PC-9 (cell line): Measurements from ENCODE around the gene IL9R. TPM values are rescaled to one million over a fixed set of nuclear protein-coding genes. Genes with fewer than 3 reads are reported as not detected.
"Not testable (repeated sequence)": the region's sequence is repeated elsewhere in the genome, so short reads cannot be mapped to it uniquely, and the experiment has no call there.

ENCODE experiments used
- BruUV-seq: library from RNA; stranded (reverse); fragments of 400-500 nt; replicated peaks from 2 replicates; lab custom pipeline; 2021; lab: Mats Ljungman, UMichigan
- CTCF ChIA-PET: fragments of 300-600 bp; sonication (Branson Sonifier 250); formaldehyde crosslinking; loops from one replicate; lab custom pipeline; 2022; ENCODE audit warnings: antibody characterized with exemption; lab: Charles Lee
- POLR2A ChIA-PET: fragments of 300-600 bp; sonication (Branson Sonifier 250); formaldehyde crosslinking; loops from one replicate; lab custom pipeline; 2022; ENCODE audit warnings: antibody characterized with exemption; ENCODE audit not compliant: unreplicated experiment; lab: Charles Lee
- DNase-seq, 2 experiments: peaks; one replicate each; pipeline versions ENCODE4 v3.0.0 to v3.0.0-alpha.2; 2015 to 2022; ENCODE audit warnings: mixed read lengths in 1 of 2
- H2AFZ ChIP-seq: fragments of 200-600 bp; sonication (generic); 2 replicates; pipeline ENCODE4 v1.8.1; 2017; ENCODE audit warnings: antibody characterized with exemption
- H3F3A ChIP-seq: fragments of 200-600 bp; sonication (generic); 2 replicates; pipeline ENCODE4 v1.8.1; 2017; ENCODE audit warnings: antibody characterized with exemption, mild to moderate bottlenecking, low read depth; ENCODE audit not compliant: insufficient read depth
- H3K27ac ChIP-seq: fragments of 200-600 bp; sonication (generic); 2 replicates; pipeline ENCODE4 v1.6.1; 2016; ENCODE audit warnings: mixed run types
- H3K27me3 ChIP-seq: fragments of 200-600 bp; sonication (generic); 2 replicates; pipeline ENCODE4 v1.6.1; 2016; ENCODE audit warnings: low read depth, mixed run types; ENCODE audit not compliant: insufficient read depth
- H3K36me3 ChIP-seq: fragments of 200-600 bp; sonication (generic); 2 replicates; pipeline ENCODE4 v1.6.1; 2016; ENCODE audit warnings: low read depth, mixed run types
- H3K4me1 ChIP-seq: fragments of 200-600 bp; sonication (generic); replicated peaks from 2 replicates; pipeline ENCODE4 v1.6.1; 2016; ENCODE audit warnings: mixed run types; ENCODE audit not compliant: insufficient read depth
- H3K4me2 ChIP-seq: fragments of 200-600 bp; sonication (generic); 2 replicates; pipeline ENCODE4 v1.6.1; 2017; ENCODE audit warnings: mixed run types
- H3K4me3 ChIP-seq: fragments of 200-600 bp; sonication (generic); 2 replicates; pipeline ENCODE4 v1.6.1; 2016; ENCODE audit warnings: mixed run types
- H3K79me2 ChIP-seq: fragments of 200-600 bp; sonication (generic); 2 replicates; pipeline ENCODE4 v1.6.1; 2017; ENCODE audit warnings: low read depth, mixed run types
- H3K9me2 ChIP-seq: fragments of 200-600 bp; sonication (generic); 2 replicates; pipeline ENCODE4 v1.8.1; 2017; ENCODE audit warnings: mild to moderate bottlenecking; ENCODE audit not compliant: insufficient read depth
- H3K9me3 ChIP-seq: fragments of 200-600 bp; sonication (generic); 2 replicates; pipeline ENCODE4 v1.8.1; 2016; ENCODE audit warnings: low read depth; ENCODE audit not compliant: insufficient read depth
- H4K20me1 ChIP-seq: fragments of 200-600 bp; sonication (generic); 2 replicates; pipeline ENCODE4 v1.8.1; 2017; ENCODE audit not compliant: insufficient read depth
- intact Hi-C: fragments of 100-400 bp; cut with micrococcal nuclease; formaldehyde crosslinking; loops from one replicate; pipeline ENCODE4 v1.10.0; 2022; ENCODE audit not compliant: unreplicated experiment
- total RNA-seq: library from RNA; stranded (reverse); gene quantifications from 2 replicates; pipeline ENCODE4 v1.2.3, GENCODE V29; 2021

The IL9R gene
- total RNA-seq, 1 experiment from 2014 or later = 2.4 TPM

DNA sequence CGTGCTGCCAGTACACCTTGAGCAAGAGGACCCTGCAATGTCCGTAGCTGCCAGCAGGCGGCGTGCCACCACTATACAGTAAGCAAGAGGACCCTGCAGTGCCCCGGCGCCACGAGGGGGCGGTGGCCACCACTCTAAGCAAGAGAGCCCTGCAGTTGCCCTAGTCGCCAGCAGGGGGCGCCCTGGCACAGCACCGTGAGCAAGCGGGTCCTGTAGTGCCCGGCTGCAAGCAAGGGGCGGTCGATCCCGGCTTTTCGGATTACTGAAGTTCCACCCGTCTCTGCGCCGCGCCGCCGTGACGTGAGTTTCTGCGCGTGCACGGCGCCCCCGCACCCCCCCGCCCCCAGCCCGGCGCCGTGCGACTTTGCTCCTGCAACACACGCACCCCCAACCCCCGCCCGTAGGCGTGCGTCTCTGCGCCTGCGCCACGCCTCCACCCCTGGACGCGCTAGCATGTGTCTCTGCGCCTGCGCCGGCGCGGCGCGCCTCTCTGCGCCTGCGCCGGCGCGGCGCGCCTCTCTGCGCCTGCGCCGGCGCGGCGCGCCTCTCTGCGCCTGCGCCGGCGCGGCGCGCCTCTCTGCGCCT, 31.2 kb downstream of the IL9R start:
- CTCF ChIA-PET, H3F3A ChIP-seq, H3K36me3 ChIP-seq, H3K79me2 ChIP-seq, H3K4me3 ChIP-seq, intact Hi-C loops, H3K9me2 ChIP-seq, H3K4me1 ChIP-seq, H4K20me1 ChIP-seq, H3K27ac ChIP-seq, BruUV-seq, H3K9me3 ChIP-seq, DNase-seq, H3K27me3 ChIP-seq, H3K4me2 ChIP-seq, H2AFZ ChIP-seq, POLR2A ChIA-PET: not testable (repeated sequence)

DNA sequence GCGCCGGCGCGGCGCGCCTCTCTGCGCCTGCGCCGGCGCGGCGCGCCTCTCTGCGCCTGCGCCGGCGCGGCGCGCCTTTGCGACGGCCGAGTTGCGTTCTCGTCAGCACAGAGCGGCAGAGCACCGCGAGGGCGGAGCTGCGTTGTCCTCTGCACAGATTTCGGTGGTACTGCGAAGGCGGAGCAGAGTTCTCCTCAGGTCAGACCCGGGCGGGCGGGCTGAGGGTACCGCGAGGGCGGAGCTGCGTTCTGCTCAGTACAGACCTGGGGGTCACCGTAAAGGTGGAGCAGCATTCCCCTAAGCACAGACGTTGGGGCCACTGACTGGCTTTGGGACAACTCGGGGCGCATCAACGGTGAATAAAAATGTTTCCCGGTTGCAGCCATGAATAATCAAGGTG, 31.8 kb downstream of the IL9R start:
- intact Hi-C loops, H3K9me3 ChIP-seq: not testable (repeated sequence)

DNA sequence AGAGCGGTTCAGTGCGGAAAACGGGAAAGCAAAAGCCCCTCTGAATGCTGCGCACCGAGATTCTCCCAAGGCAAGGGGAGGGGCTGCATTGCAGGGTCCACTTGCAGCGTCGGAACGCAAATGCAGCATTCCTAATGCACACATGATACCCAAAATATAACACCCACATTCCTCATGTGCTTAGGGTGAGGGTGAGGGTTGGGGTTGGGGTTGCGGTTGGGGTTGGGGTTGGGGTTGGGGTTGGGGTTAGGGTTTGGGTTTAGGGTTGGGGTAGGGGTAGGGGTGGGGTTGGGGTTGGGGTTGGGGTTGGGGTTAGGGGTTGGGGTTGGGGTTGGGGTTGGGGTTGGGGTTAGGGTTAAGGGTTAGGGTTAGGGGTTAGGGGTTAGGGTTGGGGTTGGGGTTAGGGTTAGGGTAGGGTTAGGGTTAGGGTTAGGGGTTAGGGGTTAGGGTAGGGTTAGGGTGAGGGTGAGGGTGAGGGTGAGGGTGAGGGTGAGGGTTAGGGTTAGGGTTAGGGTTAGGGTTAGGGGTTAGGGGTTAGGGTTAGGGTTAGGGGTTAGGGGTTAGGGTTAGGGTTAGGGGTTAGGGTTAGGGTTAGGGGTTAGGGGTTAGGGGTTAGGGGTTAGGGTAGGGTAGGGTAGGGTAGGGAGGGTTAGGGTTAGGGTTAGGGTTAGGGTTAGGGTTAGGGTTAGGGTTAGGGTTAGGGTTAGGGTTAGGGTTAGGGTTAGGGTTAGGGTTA, 32.4 kb downstream of the IL9R start:
- H4K20me1 ChIP-seq, BruUV-seq, POLR2A ChIA-PET, H3K79me2 ChIP-seq, H3K36me3 ChIP-seq, H3K27me3 ChIP-seq, H3K4me3 ChIP-seq, CTCF ChIA-PET, H3K9me3 ChIP-seq, H3F3A ChIP-seq, H3K27ac ChIP-seq, H3K9me2 ChIP-seq, H2AFZ ChIP-seq, H3K4me2 ChIP-seq, H3K4me1 ChIP-seq, DNase-seq, intact Hi-C loops: not testable (repeated sequence)

More for the DNA sequence above, 31.8 kb downstream of the IL9R start:
- H3K79me2 ChIP-seq, H3K36me3 ChIP-seq, H3K4me1 ChIP-seq, H4K20me1 ChIP-seq, H3K27me3 ChIP-seq, CTCF ChIA-PET, H3K4me3 ChIP-seq, H3F3A ChIP-seq, DNase-seq, BruUV-seq, H2AFZ ChIP-seq, H3K27ac ChIP-seq, H3K4me2 ChIP-seq, POLR2A ChIA-PET, H3K9me2 ChIP-seq: not testable (repeated sequence)

DNA sequence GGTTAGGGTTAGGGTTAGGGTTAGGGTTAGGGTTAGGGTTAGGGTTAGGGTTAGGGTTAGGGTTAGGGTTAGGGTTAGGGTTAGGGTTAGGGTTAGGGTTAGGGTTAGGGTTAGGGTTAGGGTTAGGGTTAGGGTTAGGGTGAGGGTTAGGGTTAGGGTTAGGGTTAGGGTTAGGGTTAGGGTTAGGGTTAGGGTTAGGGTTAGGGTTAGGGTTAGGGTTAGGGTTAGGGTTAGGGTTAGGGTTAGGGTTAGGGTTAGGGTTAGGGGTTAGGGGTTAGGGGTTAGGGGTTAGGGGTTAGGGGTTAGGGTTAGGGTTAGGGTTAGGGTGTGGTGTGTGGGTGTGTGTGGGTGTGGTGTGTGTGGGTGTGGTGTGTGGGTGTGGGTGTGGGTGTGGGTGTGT, 33.0 kb downstream of the IL9R start:
- DNase-seq, H2AFZ ChIP-seq, H3K9me2 ChIP-seq, H3K4me2 ChIP-seq, H3K79me2 ChIP-seq, H3K4me3 ChIP-seq, H3K27me3 ChIP-seq, POLR2A ChIA-PET, H3F3A ChIP-seq, H3K27ac ChIP-seq, CTCF ChIA-PET, H4K20me1 ChIP-seq, H3K36me3 ChIP-seq, intact Hi-C loops, H3K4me1 ChIP-seq, H3K9me3 ChIP-seq, BruUV-seq: not testable (repeated sequence)

Other genes starting within 250 kb of the IL9R start
- gene VAMP7, start 116.4 kb upstream of the IL9R start, total RNA-seq = 60.2 and 77.7 TPM in 2 replicates